Sigmoid colon (tissue), 4 donors: ENCODE results near the gene LYPD6.
A peak's percentile ranks its signal among the peaks of the same experiment; 100 is the strongest.

ENCODE experiments used
- POLR2A ChIP-seq, 2 donors: fragments of 450-650 bp; IDR thresholded peaks; one replicate each; pipeline ENCODE4 v1.6.1; 2016; ENCODE audit warnings: antibody characterized with exemption in 2 of 2, mild to moderate bottlenecking in 2 of 2, moderate library complexity in 2 of 2
- POLR2AphosphoS5 ChIP-seq, 4 donors: sonication (generic); formaldehyde crosslinking; IDR thresholded peaks; one replicate each; pipeline ENCODE4 v1.6.1; 2017; ENCODE audit warnings: antibody characterized with exemption in 4 of 4
- TF ChIP-seq, protein P1 (sequence below), 4 experiments: fragments of 450-650 bp in 3 of 4; fragments of 200-600 bp in 1 of 4; IDR thresholded peaks; one replicate each; pipeline ENCODE4 v1.5.1; 2016 to 2019; ENCODE audit warnings: antibody characterized with exemption in 4 of 4, mild to moderate bottlenecking in 3 of 4, moderate library complexity in 2 of 4

- TF ChIP-seq, protein P1, sequence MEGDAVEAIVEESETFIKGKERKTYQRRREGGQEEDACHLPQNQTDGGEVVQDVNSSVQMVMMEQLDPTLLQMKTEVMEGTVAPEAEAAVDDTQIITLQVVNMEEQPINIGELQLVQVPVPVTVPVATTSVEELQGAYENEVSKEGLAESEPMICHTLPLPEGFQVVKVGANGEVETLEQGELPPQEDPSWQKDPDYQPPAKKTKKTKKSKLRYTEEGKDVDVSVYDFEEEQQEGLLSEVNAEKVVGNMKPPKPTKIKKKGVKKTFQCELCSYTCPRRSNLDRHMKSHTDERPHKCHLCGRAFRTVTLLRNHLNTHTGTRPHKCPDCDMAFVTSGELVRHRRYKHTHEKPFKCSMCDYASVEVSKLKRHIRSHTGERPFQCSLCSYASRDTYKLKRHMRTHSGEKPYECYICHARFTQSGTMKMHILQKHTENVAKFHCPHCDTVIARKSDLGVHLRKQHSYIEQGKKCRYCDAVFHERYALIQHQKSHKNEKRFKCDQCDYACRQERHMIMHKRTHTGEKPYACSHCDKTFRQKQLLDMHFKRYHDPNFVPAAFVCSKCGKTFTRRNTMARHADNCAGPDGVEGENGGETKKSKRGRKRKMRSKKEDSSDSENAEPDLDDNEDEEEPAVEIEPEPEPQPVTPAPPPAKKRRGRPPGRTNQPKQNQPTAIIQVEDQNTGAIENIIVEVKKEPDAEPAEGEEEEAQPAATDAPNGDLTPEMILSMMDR (IDR thresholded peaks at IDR 0.05): no peak
- TF ChIP-seq POLR2A (IDR thresholded peaks at IDR 0.05) (no peak), POLR2AphosphoS5 (IDR thresholded peaks at IDR 0.05) (peak in 2 of 4 donors; percentile 17 to 27)
These were observed at the start of gene LYPD6 for GRCh38 chr2:149330127-149331022.
